Spinal cord (tissue), 10 donors: ENCODE measurements around the gene UBE2L3. TPM values are rescaled to one million over a fixed set of nuclear protein-coding genes. Genes with fewer than 3 reads are reported as not detected.
"Not testable (repeated sequence)": the region's sequence is repeated elsewhere in the genome, so short reads cannot be mapped to it uniquely, and the experiment has no call there.

ENCODE experiments used
- DNase-seq, 6 donors: peaks; one replicate each; pipeline versions ENCODE4 v3.0.0 to v3.0.0-alpha.2; 2013 to 2015; ENCODE audit warnings: low spot score in 6 of 6, low read depth in 4 of 6
- H3K27ac ChIP-seq: one replicate; pipeline ENCODE4 v1.5.1; 2013; ENCODE audit warnings: low read depth, low read length, control low read depth
- H3K27me3 ChIP-seq: one replicate; pipeline ENCODE4 v1.6.1; 2013; ENCODE audit warnings: low read length; ENCODE audit not compliant: control insufficient read depth, insufficient read depth
- H3K36me3 ChIP-seq: one replicate; pipeline ENCODE4 v1.6.1; 2013; ENCODE audit warnings: low read length; ENCODE audit not compliant: control insufficient read depth, insufficient read depth
- H3K4me1 ChIP-seq: one replicate; pipeline ENCODE4 v1.6.1; 2013; ENCODE audit warnings: low read length; ENCODE audit not compliant: control insufficient read depth, insufficient read depth
- H3K4me3 ChIP-seq: one replicate; pipeline ENCODE4 v1.5.1; 2013; ENCODE audit warnings: low read depth, low read length, control low read depth
- H3K9me3 ChIP-seq: one replicate; pipeline ENCODE4 v1.6.1; 2013; ENCODE audit warnings: low read length; ENCODE audit not compliant: control insufficient read depth, insufficient read depth
- WGBS: methylation state at CpG from one replicate; pipeline ENCODE4 v1.1.5; 2013; ENCODE audit warnings: missing lambda C conversion rate; ENCODE audit not compliant: insufficient coverage; 5-methylcytosine and 5-hydroxymethylcytosine counted together
- polyA plus RNA-seq, 2 donors: library from polyadenylated mRNA; unstranded; fragments of 120-200 nt; gene quantifications; one replicate each; pipeline ENCODE4 v1.2.1, GENCODE V29; 2013; ENCODE audit not compliant: insufficient read length in 2 of 2
- total RNA-seq, 2 donors: library from RNA; depleted of rRNA in 1 of 2; stranded (reverse); fragments of 120-200 nt in 1 of 2; fragments of >200 nt in 1 of 2; gene quantifications; one replicate each; pipeline versions ENCODE4 v1.2.3 to v1.2.4, GENCODE V29; 2013 to 2014
- donor health status: healthy.

Gene UBE2L3
- total and polyA plus RNA-seq, 4 donors: 34.1 to 75.3 (median 57.2) TPM

- not testable (repeated sequence) for DNase-seq, H3K9me3 ChIP-seq, H3K27ac ChIP-seq, H3K36me3 ChIP-seq, H3K4me3 ChIP-seq, H3K4me1 ChIP-seq, H3K27me3 ChIP-seq
- no CpG with 5 or more reads among the region's 44 CpGs for WGBS
Observed at GRCh38 chr22:21550678-21551047, 16.9 kb upstream of the UBE2L3 start.

- not testable (repeated sequence) for H3K27ac ChIP-seq, H3K9me3 ChIP-seq, H3K4me1 ChIP-seq, H3K27me3 ChIP-seq, H3K36me3 ChIP-seq, H3K4me3 ChIP-seq, DNase-seq
- no CpG with 5 or more reads among the region's 4 CpGs for WGBS
Observed at GRCh38 chr22:21551361-21551760, 16.2 kb upstream of the UBE2L3 start, which contains the start of gene RIMBP3C. RIMBP3C (minus strand) TSS chr22:21551461; CDS start chr22:21550976, 485 bp downstream.

GRCh38 chr22:21559345-21560125, 8.0 kb upstream of the UBE2L3 start:
- H3K4me1 ChIP-seq, H3K27me3 ChIP-seq, H3K36me3 ChIP-seq, H3K27ac ChIP-seq, H3K9me3 ChIP-seq, H3K4me3 ChIP-seq, DNase-seq: not testable (repeated sequence)
- 100% methylated on average over 1 of the region's 10 CpGs for WGBS

- not testable (repeated sequence) for H3K27me3 ChIP-seq, H3K27ac ChIP-seq, H3K36me3 ChIP-seq, H3K4me3 ChIP-seq, H3K4me1 ChIP-seq, DNase-seq, H3K9me3 ChIP-seq
- WGBS: no CpG with 5 or more reads among the region's 3 CpGs
Observed at GRCh38 chr22:21560657-21561056, 6.9 kb upstream of the UBE2L3 start.

- no peaks in the 10 kb centered on the region for H3K9me3 ChIP-seq
- H3K4me1 ChIP-seq: peaks cover 10% of the 10 kb centered on the region
- no peak overlapping the region for H3K27ac ChIP-seq
- no peak for DNase-seq
- no peak overlapping the region for H3K4me3 ChIP-seq
- 92% methylated on average over 4 of the region's 8 CpGs for WGBS
- H3K27me3 ChIP-seq: no peaks in the 10 kb centered on the region
- no peaks in the 10 kb centered on the region for H3K36me3 ChIP-seq
Observed at GRCh38 chr22:21563912-21564311, 3.6 kb upstream of the UBE2L3 start.

- peaks cover 15% of the 10 kb centered on the region for H3K4me1 ChIP-seq
- H3K27ac ChIP-seq: no peak overlapping the region
- no peaks in the 10 kb centered on the region for H3K9me3 ChIP-seq
- no peak for DNase-seq
- H3K4me3 ChIP-seq: no peak overlapping the region
- H3K27me3 ChIP-seq: no peaks in the 10 kb centered on the region
- H3K36me3 ChIP-seq: no peaks in the 10 kb centered on the region
- whole genome bisulfite sequencing: 92% methylated on average over 6 of the region's 6 CpGs
Observed at GRCh38 chr22:21564411-21564810, 3.1 kb upstream of the UBE2L3 start.

GRCh38 chr22:21568347-21569075, 997 bp downstream of the UBE2L3 start:
- WGBS: 0% methylated on average over 12 of the region's 26 CpGs
- H3K9me3 ChIP-seq: no peaks in the 10 kb centered on the region
- no peaks in the 10 kb centered on the region for H3K27me3 ChIP-seq
- H3K4me1 ChIP-seq: peaks cover 19% of the 10 kb centered on the region
- peaks cover 2% of the 10 kb centered on the region for H3K36me3 ChIP-seq
- peak overlapping the region; percentile 77 for H3K27ac ChIP-seq
- DNase-seq: peak in 2 of 6 donors; percentile 6 to 7
- H3K4me3 ChIP-seq: peak overlapping the region; percentile 67

GRCh38 chr22:21569076-21569427, 1.5 kb downstream of the UBE2L3 start:
- Histone ChIP-seq H3K4me3 (peak overlapping the region; percentile 67), H3K4me1 (peaks cover 19% of the 10 kb centered on the region)
- not testable (repeated sequence) for H3K27me3 ChIP-seq, H3K9me3 ChIP-seq, DNase-seq, H3K27ac ChIP-seq, H3K36me3 ChIP-seq
- WGBS: 72% methylated on average over 11 of the region's 12 CpGs

- no peaks in the 10 kb centered on the region for H3K9me3 ChIP-seq
- no peak for DNase-seq
- 69% methylated on average over 7 of the region's 8 CpGs for WGBS
- H3K27me3 ChIP-seq: no peaks in the 10 kb centered on the region
- H3K27ac ChIP-seq: no peak overlapping the region
- H3K36me3 ChIP-seq: peaks cover 2% of the 10 kb centered on the region
- H3K4me3 ChIP-seq: no peak overlapping the region
- peaks cover 19% of the 10 kb centered on the region for H3K4me1 ChIP-seq
Observed at GRCh38 chr22:21569459-21570170, 2.1 kb downstream of the UBE2L3 start.
